ENCODE measurements around the gene ZBTB2.
"Not testable (repeated sequence)": the region's sequence is repeated elsewhere in the genome, so short reads cannot be mapped to it uniquely, and the experiment has no call there.

ZBTB2 gene

DNA sequence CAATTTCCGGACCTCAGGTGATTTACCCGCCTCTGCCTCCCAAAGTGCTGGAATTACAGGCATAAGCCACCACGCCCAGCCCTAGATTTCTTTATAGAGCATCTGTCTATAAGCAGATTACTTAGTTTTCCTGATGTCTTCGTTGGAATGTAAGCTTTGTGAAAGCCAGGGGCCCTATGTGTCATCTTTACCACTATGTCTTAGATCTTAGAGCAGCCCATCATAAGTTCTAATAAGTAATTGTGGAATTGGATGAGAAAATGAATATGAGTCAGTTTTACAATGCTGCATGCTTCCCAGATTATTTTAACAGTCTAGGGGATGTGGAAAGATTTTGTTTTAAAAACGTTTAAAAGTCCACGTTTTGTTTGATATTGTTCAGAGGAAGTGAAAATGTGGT, 9.1 kb upstream of the ZBTB2 start:
- no peak for FAIRE-seq

DNA sequence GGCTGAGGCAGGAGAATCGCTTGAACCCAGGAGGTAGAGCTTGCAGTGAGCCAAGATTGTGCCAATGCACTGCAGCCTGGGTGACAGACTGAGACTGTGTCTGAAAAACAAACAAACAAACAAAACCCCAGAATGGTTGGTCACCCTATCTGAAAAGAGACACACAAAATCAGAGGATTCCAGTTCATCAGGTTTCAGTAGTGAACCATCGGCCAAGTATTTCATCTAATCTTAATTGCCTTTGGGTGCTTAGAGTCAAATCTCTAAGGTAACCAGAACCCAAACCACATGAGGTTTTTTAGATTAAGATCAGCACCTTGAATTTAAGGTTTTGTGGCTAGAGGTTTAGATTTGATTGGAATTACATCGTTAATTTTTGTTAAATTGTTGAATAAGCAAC, 8.3 kb upstream of the ZBTB2 start:
- no peak for FAIRE-seq

DNA sequence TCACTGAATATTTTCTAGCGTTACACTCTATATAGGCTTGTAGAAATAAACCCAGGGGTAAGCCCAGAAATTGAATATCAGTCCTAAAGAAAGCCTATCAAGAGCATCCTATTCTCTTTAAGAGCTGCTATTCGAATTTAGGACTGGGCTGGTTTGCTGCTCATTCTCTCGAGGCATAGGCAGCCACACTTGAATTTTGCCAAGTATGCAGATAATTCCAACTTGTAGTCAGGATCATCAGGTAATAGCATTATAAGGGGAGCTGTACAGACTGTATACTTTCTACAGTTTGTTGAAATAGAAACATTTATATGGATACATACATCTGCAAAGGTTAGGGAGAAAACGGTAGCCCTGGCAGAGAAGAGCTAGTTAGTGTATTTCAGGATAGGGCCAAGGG, 2.1 kb upstream of the ZBTB2 start:
- no peak for FAIRE-seq

DNA sequence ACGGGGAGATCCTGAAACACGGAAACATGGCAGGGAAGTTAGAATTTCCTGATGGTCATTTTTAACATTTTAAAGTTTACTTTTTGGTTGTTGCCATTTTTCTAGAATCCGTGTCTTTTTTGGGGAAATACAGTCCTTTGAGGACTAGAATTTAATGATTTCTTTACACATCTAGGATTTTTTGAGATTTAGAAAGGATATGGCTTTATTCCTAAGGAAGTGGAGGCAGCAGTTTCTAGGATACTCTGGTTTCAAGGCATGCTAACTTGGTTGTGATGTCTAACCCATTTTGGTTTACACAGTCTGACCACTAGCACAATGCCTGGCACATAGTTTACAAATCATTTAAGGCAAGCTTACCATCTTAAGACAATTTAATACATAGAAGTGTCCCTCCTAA, 1.1 kb upstream of the ZBTB2 start:
- FAIRE-seq = no peak

DNA sequence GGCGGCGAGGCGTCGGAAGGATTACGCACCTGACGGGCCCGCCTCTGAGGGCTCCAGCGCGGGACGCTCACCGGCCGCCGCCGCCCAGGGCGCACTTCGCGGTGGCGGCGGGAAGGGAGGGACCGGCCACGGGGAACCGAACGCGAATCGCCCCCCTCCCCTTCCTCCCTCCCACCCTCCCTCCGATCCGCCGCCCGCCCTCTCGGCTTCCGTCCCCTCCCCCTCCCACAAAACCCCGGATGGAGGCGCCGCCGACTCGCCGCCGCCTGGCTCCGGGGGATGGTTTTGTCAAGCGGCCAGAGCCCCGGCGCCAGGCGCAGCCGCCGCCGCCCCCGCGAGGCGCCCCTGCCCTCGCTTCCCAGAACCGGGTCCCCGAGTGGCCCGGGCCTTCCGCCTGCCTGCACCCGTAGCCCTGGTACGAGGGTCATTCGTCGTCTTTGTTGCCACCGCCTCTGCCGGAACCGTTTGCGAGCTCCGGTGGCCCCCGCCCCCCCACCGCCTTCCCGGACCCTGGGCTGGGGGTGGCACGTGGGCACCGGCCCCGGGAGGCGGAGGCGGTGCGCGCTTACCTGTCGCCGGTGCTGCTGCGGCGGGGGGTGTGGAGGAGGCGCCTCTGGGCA, 398 bp downstream of the ZBTB2 start:
- no peak for FAIRE-seq

DNA sequence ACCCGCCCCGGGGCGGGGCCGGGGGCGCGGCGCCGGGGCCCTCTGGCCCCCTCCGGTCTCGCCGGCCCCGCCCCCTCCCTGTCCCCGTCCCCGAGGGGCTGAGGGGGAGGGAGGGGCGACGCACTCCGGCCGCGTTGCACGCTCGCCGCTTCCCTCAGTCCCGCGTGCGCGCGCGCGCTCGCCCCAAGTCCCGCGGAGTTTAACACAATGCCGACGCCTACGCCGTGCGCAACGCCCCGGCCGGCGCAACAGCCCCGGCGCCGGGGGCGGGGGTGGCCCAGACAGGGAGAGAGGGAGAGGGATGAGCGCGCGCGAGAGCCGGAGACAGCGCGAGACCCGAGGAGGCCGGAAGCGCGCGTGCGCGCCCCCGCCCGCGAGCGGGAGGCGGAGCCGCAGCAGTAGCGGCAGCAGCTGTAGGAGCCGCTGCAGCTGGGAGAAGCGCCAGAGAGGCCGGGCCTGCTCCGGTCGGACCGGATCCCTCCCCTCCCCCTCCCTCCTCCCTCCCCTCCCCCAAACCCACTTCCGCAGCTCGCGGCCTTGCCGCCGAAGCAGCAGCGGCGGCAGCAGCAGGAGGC, 996 bp downstream of the ZBTB2 start:
- FAIRE-seq = no peak

DNA sequence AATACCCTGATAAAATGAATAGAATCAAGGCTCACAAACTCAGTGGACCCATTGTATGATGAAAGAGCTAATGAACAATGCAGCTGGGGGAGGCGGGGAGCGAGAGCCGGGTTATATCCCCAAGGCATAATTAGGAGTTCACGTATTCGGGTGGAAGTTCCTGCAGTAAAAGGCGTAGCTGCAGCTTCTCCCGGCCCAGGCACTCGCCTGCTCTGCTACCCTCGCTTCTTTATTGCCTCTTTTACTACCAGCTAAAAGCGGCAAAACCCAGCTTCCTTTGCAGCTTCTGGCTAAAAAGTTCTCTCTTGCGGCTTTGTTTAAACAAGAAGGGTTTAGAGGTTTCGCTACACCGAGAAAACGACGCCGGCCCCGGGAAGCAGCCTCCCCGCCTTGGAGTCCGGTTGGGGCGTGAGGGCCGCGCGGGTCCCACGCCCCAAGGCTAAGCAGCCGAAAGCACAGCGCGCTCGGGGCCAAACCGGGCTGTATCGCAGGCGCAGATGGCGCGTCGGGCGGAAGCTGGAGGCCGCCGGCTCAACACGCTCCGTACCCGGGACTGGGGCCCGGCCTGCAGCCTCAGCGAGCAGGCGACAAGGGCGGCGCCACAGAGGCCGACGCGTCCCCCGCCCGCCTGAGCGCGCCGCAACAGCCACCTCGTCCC, 1.6 kb downstream of the ZBTB2 start:
- no peak for FAIRE-seq

DNA sequence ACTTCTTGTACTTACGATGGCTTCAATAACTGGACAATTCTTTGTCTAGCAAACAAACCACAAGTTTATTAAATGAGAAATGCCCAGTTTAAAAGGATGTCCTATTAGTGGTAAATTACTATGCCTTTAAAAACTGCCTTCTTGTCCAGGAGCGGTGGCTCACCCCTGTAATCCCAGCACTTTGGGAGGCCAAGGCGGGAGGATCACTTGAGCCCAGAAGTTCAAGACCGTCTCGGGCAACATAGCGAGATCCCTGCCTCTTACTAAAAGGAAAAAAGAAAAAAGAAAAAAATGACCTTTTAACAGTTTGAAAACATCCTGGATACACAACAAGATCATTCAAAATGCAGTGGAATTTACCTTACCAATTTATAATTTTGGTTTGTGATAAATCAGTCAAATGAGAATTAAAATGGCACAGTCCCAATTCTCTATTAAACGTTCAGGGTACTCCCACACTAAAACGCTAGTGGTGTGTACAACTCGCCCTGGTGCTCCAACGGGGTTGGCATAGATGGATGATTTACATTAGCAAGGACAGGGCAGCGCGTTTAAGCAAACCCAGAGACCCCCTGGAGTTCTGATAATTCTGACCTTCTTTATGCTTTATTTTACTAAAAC, 2.3 kb downstream of the ZBTB2 start:
- FAIRE-seq = no peak

DNA sequence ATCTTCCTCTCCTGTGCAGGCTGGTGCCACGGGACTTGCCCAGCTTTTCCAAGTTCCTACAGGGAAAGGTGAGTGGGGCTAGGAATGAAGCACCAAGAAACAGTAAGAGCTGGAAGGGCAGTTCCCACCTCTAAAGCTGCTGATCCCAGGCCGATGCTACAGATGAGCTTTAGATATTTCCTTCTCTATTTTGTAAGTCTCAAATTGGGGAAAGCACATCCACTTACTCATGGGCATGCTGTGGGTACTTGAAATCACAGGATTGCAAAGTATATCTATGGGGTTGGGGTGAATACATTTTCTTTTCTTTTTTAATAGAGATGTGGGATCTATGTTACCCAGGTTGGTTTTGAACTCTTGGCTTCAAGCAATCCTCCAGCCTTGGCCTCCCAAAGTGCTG, 3.1 kb downstream of the ZBTB2 start:
- FAIRE-seq = no peak

DNA sequence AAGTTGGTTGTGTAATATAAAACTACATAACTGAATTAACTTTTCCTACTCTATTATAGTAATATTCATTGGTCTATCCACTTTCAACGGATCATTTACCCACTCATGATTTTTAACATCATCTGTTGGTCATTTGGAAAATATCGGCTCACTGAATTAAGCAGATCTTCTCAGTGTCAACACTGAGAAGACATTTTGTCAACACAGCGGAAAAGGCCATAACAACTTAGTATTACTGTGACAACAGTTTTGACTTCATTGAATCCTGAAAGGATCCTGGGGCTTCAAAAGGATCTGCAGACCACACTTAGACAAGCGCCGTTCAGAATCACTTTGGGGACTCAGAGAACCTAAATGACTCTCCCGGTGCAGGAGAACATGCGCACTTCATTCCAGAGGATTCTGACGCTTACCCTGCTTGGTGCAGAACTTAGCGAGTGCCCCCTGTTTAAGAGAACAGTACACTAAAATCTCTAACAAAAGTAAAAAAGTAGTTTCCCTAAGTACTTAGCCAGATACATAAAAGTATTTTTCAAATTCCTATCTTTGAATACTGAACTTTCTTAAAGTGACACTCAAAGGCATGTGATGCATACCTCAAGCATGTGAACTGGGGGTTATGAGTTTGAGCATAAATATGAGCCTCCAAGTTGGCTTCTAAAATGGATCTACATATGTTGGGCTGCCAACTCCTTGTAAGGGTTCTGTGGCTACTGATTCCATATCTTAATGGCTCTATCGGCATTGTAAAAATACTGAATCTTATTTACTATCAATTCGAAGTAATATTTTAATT, 4.0 kb downstream of the ZBTB2 start:
- FAIRE-seq = no peak

DNA sequence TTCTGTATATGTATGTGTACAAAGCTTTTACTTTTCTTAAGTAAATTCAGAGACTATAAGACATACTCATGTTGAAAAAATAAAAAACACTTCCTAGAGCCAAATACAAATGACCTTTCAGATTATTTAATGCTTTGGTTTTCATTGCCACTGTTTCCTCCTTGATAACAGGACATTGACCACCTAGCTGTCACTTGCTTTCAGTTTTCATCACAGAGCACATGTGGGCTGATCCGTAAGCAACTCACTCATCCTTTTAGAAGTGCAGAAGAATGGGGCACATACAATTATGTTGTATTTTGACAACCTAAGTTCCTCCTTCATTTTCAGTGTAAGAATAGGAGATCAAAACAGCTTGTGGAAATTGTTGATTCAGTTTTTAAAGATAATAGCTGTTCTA, 6.2 kb downstream of the ZBTB2 start:
- FAIRE-seq = no peak

DNA sequence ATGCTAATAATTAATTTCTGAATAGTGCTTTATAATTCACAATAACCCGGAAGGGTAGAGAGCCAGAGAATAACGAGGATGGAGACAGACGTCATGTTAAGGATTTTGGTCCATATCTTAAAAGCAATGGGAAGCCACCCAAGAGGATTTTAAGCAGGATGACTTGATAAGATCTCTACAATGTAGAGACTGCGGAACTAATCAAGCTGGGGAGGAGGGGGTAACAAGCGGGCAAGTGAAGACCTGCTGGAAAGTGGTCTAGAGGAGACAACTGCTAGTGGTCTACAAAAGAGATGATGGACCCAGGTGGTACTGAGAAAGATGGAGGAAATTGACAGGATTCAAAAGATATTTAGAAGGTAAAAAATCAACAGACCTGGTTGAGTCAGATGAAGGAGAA, 7.2 kb downstream of the ZBTB2 start:
- no peak for FAIRE-seq

DNA sequence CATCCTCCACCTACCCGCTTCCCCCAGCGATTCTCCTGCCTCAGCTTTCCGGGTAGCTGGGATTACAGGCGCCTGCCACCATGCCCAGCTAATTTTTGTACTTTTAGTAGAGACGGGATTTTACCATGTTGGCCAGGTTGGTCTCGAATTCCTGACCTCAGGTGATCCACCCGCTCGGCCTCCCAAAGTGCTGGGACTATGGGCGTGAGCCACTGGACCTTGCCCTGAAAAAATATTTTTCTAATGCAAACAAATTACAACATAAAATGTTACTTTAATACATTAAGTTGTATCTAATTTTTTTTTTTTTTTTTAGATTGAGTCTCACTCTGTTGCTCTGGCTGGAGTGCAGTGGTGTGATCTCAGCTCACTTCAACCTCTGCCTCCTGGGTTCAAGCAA, 8.7 kb downstream of the ZBTB2 start:
- not testable (repeated sequence) for FAIRE-seq

DNA sequence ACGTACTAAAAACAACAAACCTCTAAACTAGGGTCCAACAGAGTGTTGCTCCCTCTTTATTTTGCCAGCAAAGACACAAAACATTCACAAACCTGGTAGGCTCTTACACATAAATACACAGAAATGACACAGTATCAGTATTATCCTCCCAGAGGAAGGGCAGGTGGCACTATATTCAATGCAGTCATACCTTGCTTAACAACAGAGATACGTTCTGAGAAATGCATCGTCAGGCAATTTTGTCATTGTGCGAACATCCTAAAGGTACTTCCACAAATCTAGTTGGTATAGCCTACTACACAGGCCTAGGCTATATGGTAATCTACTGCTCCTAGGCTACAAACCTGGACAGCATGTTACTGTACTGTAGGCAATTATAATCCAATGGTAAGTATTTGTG, 9.6 kb downstream of the ZBTB2 start:
- no peak for FAIRE-seq

DNA sequence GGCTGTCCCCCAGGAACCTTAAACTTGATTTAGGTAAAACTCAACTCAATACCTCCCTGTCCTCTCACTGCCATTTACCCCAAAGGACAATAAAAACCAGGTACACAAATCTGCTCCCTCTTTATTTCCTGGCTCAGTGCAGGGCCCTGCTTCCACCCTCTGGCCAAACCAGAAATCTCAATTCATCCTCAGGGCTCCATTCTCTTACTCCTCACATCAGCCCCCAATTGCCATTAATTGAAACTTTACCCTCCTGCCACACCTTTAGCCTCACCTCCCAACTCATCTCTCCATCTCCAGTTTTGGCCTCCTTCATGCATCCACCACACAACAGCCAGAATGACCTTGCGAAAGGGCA, 10.5 kb downstream of the ZBTB2 start:
- FAIRE-seq = no peak

DNA sequence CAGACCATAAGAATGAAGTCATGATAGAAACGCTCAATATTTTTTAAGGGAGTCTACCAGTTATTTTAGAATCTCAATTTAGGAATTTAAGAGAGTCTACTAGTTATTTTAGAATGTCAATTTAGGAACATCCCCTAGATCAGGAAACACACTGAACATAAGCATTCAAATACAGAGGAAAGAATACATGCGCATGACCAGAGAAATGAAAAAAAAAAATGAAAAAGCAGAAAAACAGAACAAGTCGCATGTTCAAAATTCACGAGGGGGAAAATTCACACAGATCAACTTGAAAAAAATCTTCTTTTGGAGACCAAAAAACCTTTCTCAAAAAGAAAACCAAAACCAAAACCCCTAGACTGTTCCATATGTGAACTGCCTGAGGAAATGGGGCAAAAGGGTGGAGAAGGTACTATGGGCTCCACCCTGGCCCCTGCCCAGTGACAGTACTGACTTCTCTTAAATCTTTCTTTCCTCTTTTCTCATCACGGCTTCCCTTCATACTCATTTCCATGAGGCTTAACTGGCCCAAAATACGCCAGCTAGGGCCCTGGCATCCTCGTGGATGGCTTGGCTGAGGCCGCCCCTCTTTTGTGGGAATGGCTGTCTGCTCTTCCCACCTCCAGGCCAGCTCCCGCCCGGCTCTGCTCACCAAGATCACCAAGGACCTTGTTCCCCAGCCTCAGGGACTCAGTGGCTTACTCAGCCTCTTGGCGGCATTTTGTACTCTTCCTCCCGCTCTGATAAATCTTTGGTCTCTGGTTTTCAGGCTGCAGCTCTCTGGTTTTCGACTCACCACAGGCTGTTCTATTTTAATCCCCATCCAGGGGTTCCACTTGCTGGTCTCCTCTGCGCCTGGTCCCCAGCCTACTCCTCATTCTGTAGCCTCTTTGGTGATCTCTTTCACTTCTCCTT, 11.2 kb downstream of the ZBTB2 start:
- no peak for FAIRE-seq

DNA sequence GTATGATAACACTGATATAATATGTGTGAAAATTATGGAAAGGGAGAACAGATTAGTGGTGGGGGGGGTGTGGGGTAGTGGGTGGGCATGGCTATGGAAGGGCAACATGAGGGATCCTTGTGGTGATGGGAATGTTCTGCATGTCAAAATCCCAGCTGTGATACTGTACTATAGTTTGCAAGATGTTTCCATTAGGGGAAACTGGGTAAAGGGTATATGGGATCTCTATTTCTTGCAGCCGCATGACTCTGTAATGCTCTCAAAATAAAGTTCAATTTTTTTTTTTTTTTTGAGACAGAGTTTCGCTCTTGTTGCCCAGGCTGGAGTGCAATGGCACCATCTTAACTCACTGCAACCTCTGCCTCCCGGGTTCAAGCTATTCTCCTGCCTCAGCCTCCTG, 14.3 kb downstream of the ZBTB2 start:
- no peak for FAIRE-seq

DNA sequence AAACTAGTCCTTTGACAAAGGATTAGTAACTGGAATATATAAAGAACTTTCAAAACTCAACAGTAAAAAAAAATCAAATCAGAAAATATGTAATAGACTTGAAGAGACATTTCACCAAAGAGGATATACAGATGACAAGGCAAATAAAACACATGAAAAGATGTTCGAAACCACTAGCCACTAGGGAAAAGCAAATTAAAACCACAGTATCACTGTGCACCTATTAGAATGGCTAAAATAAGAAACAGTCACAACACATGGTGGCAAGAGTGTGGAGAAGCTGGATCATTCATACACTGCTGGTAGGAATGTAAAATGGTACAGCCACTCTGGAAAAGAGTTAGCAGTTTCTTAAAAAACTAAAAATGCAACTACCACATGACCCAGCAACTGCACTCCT, 14.9 kb downstream of the ZBTB2 start:
- FAIRE-seq = no peak

DNA sequence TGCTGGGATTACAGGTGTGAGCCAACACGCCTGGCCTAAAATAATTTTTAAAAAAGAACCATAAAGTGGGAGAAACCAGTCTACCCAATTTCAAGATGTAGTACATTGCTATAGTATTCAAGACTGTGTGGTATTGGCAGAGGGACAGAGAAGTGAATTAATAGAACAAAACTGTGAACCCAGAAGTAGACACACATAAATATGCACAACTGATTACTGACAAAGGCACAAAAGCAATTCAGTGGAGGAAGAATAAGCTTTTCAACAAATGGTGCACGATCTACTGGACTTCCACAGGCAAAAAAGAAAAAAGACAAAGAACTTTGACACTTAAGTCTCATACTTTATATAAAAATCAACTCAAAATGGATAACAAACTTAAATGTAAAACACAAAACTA, 15.5 kb downstream of the ZBTB2 start:
- no peak for FAIRE-seq

DNA sequence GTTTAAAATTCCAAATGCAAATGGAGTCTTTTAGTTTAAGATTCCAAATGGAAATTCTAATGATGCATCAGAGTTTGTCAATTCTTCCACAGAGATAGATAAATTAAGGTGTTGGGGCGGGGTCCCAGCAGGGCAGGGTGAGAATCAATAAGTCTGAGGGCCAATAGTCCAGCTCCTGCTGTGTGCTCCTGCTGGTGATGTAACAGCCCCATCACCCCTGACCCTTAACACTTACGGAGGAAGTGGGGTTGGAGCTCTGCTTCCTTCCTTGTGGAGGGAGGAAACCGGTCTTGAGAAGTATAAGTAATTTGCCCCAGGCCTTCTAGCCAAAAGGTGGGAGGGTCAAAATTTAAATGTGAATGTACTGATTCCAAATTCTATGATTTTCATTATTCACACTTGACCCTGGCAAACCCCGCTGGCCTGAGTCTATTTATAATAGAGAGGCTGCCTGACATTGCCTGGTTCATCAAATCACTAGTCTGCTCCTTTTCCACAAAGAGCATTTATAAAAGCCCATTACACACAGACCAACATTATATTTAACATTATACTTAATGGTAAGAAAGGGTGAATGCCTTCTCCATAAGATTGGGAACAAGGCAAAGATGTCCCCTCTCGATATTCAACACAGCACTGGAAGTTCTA, 17.2 kb downstream of the ZBTB2 start:
- no peak for FAIRE-seq

DNA sequence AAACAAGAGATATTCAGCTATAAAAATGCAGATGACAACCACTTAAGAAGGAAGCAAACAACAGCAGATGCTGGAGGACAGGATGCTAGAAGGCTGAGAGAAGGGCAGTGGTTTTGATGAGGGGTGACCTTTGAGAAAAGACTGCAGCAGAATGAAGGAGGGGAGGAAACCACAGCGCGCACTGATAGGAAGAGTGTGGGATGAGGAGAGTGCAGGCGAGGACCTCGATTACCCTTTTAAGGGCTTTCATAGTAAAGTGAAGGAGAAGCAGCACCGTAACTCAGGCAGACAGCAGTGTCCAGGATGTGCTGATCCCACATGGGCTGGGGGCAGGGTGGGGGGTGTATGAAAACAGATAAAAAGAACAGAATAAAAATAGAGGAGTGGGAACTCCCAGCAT, 19.2 kb downstream of the ZBTB2 start:
- FAIRE-seq = no peak

DNA sequence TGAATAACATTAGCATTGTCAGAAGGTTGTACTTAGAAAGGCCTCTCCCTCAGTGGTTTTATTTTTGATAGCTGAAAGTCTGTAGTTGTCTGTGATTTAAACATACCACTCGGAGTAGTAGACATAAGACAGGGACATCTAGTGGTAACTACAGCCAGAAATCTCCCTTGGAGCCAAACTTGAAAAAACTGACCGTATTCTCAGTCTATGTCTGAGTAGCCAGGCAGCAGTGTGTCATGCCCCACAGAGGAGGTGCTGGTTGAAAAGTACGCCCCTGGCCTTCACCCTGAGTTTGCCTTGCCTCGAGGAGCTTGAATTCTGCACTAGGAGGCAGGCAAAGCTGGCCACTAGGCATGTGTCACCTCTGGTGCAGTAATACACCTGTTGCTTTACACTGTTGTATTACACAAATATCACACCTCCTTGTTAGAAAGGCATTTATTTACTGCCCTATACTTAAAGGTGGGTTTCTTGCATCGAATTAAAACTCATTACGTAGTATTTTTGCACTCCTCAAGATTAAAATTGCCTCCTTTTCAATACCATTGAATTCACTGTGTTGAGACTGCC, 20.8 kb downstream of the ZBTB2 start:
- no peak for FAIRE-seq

All from colon (tissue), 2 donors.